ENCODE measurements around the gene CFAP97D2. TPM values are rescaled to one million over a fixed set of nuclear protein-coding genes. Genes with fewer than 3 reads are reported as not detected.

CFAP97D2 gene
- polyA plus RNA-seq, 3 donors = 0.21 TPM; not detected in 2

- H3K9ac ChIP-seq (ENCODE audit: insufficient read depth, low read length, poor library complexity, severe bottlenecking) = peak within 1 kb of the TSS; percentile 90
- TF ChIP-seq, protein P1, sequence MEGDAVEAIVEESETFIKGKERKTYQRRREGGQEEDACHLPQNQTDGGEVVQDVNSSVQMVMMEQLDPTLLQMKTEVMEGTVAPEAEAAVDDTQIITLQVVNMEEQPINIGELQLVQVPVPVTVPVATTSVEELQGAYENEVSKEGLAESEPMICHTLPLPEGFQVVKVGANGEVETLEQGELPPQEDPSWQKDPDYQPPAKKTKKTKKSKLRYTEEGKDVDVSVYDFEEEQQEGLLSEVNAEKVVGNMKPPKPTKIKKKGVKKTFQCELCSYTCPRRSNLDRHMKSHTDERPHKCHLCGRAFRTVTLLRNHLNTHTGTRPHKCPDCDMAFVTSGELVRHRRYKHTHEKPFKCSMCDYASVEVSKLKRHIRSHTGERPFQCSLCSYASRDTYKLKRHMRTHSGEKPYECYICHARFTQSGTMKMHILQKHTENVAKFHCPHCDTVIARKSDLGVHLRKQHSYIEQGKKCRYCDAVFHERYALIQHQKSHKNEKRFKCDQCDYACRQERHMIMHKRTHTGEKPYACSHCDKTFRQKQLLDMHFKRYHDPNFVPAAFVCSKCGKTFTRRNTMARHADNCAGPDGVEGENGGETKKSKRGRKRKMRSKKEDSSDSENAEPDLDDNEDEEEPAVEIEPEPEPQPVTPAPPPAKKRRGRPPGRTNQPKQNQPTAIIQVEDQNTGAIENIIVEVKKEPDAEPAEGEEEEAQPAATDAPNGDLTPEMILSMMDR (IDR thresholded peaks at IDR 0.05) = peak; percentile 23
- H3K4me3 ChIP-seq (replicated peaks in 1 of 3; ENCODE audit: low read depth in 2 of 3, low read length in 3 of 3) = peak within 1 kb of the TSS; percentile 62 to 84 (median 81)
- peaks cover 32 to 33% of the 10 kb centered on the region in 2 donors for H3K36me3 ChIP-seq (replicated peaks in 1 of 2; ENCODE audit: control insufficient read depth in 1 of 2, insufficient read depth in 2 of 2, low read length in 2 of 2)
- Mint-ChIP-seq H3K27ac (peak within 1 kb of the TSS; percentile 6 to 81 (median 74)), H3K9me3 (no peaks in the 10 kb centered on the region), H3K27me3 (ENCODE audit: low read depth in 3 of 3) (peaks cover 2 to 10% (median 7%) of the 10 kb centered on the region in 3 donors), H3K36me3 (peaks cover 25 to 26% of the 10 kb centered on the region in 2 donors), H3K4me3 (peak within 1 kb of the TSS; percentile 78 to 86), H3K4me1 (peaks cover 24% of the 10 kb centered on the region)
- no peaks in the 10 kb centered on the region for H3K27me3 ChIP-seq (ENCODE audit: control insufficient read depth in 2 of 2, insufficient read depth in 2 of 2, low read length in 2 of 2)
- H4K20me1 ChIP-seq (ENCODE audit: insufficient read depth, low read length) = peaks cover 9% of the 10 kb centered on the region
- peak; percentile 72 to 86 (median 86) for DNase-seq
- peak within 1 kb of the TSS; percentile 83 for H3K4me2 ChIP-seq (replicated peaks; ENCODE audit: extremely low read depth, low read length, poor library complexity, severe bottlenecking)
- peaks cover 24 to 32% of the 10 kb centered on the region in 2 donors for H3K4me1 ChIP-seq (ENCODE audit: control insufficient read depth in 1 of 2, insufficient read depth in 2 of 2, low read length in 2 of 2)
- H3K79me2 ChIP-seq (ENCODE audit: insufficient read depth, low read length) = peaks cover 23% of the 10 kb centered on the region
- peak within 1 kb of the TSS; percentile 42 to 77 for H3K27ac ChIP-seq (ENCODE audit: low read depth in 1 of 2, low read length in 2 of 2)
- intact Hi-C loops (cut with micrococcal nuclease) = no loop called here
- 1% methylated on average over 69 of the region's 76 CpGs for WGBS (ENCODE audit: insufficient coverage)
- H2AFZ ChIP-seq (ENCODE audit: insufficient read depth, low read depth, low read length, poor library complexity, severe bottlenecking) = peak within 1 kb of the TSS; percentile 90
- H3K9me3 ChIP-seq (replicated peaks in 1 of 2; ENCODE audit: control insufficient read depth in 1 of 2, insufficient read depth in 1 of 2, low read length in 2 of 2) = no peaks in the 10 kb centered on the region
These were observed 55.8 kb downstream of the CFAP97D2 start, which contains the start of gene CDC16 for GRCh38 chr13:114234645-114235421. CDC16 (plus strand) TSS chr13:114234897; CDS start chr13:114235085, 188 bp downstream.

- no peaks in the 10 kb centered on the region for H3K9me3 ChIP-seq (replicated peaks in 1 of 2; ENCODE audit: control insufficient read depth in 1 of 2, insufficient read depth in 1 of 2, low read length in 2 of 2)
- peaks cover 23% of the 10 kb centered on the region for H3K79me2 ChIP-seq (ENCODE audit: insufficient read depth, low read length)
- peak overlapping the region; percentile 90 for H2AFZ ChIP-seq (ENCODE audit: insufficient read depth, low read depth, low read length, poor library complexity, severe bottlenecking)
- peak overlapping the region; percentile 62 to 84 (median 81) for H3K4me3 ChIP-seq (replicated peaks in 1 of 3; ENCODE audit: low read depth in 2 of 3, low read length in 3 of 3)
- no peaks in the 10 kb centered on the region for H3K27me3 ChIP-seq (ENCODE audit: control insufficient read depth in 2 of 2, insufficient read depth in 2 of 2, low read length in 2 of 2)
- intact Hi-C loops (cut with micrococcal nuclease) = no loop called here
- peaks cover 9% of the 10 kb centered on the region for H4K20me1 ChIP-seq (ENCODE audit: insufficient read depth, low read length)
- peak overlapping the region; percentile 83 for H3K4me2 ChIP-seq (replicated peaks; ENCODE audit: extremely low read depth, low read length, poor library complexity, severe bottlenecking)
- peaks cover 15% of the 10 kb centered on the region for H3K4me1 Mint-ChIP-seq
- H3K9me3 Mint-ChIP-seq = no peaks in the 10 kb centered on the region
- H3K4me3 Mint-ChIP-seq = peak overlapping the region; percentile 78 to 86
- TF ChIP-seq, protein P1 (IDR thresholded peaks at IDR 0.05) = no peak
- no peak for DNase-seq
- H3K4me1 ChIP-seq (ENCODE audit: control insufficient read depth in 1 of 2, insufficient read depth in 2 of 2, low read length in 2 of 2) = peaks cover 16 to 23% of the 10 kb centered on the region in 2 donors
- H3K9ac ChIP-seq (ENCODE audit: insufficient read depth, low read length, poor library complexity, severe bottlenecking) = peak overlapping the region; percentile 90
- 61% methylated on average over 9 of the region's 10 CpGs for WGBS (ENCODE audit: insufficient coverage)
- H3K27me3 Mint-ChIP-seq (ENCODE audit: low read depth in 3 of 3) = peaks cover 2 to 7% (median 4%) of the 10 kb centered on the region in 3 donors
- peak overlapping the region in 1 of 2 donors; percentile 77 for H3K27ac ChIP-seq (ENCODE audit: low read depth in 1 of 2, low read length in 2 of 2)
- H3K27ac Mint-ChIP-seq = peak overlapping the region in 5 of 7 donors; percentile 0 to 81 (median 74)
- H3K36me3 ChIP-seq (replicated peaks in 1 of 2; ENCODE audit: control insufficient read depth in 1 of 2, insufficient read depth in 2 of 2, low read length in 2 of 2) = peaks cover 41 to 42% of the 10 kb centered on the region in 2 donors
- peaks cover 28 to 34% of the 10 kb centered on the region in 2 donors for H3K36me3 Mint-ChIP-seq
These were observed 56.6 kb downstream of the CFAP97D2 start for GRCh38 chr13:114235697-114236096.

Measured in CD14-positive monocyte (primary cell).